Activated CD4-positive, alpha-beta T cell treated with anti-CD3 and anti-CD28 coated beads for 48 hours (primary cell): ENCODE data around the gene STING1.
"Not testable (repeated sequence)": the region's sequence is repeated elsewhere in the genome, so short reads cannot be mapped to it uniquely, and the experiment has no call there.

ENCODE experiments used
- DNase-seq: peaks from one replicate; pipeline ENCODE4 v3.0.0-alpha.2; 2020

STING1 gene

DNA sequence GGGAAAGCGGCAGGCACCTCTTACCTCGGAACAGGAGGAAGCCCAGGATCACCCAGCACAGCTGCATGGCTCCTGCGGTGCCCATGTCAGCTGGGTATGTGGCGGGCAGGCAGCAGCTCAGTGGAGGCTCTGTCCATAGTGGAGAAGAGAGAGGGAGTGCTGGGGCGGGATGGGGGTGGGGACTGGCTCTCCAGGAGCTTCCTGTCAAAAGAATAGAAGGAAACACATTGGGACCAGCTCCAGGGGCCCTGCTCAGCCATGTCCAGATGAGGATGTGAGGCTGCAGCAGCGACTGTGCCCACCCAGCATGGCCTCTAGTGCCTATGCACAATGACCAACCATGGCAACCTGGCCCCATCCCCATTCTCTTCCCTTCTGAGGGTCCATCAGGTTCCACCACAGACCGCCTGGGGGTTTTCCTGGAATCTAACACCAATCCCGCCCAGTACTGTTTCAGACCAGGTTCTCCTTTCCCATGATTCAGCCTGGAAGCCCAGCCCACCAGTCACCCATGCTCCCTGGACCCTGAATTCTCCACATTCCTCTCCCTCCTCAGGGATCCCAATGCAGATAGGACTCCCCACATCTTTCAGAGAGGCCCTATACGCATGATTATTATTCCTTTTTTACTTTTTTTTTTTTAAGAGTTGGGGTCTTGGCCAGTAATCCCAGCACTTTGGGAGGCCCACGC lies 19.8 kb downstream of the STING1 start, which contains the start of gene ECSCR:
Gene ECSCR, minus strand, starts transcription at position 158 of the 691 bp plus-strand sequence. Its CDS starts 73 bp downstream, at position 85.
- DNase-seq = no peak

DNA sequence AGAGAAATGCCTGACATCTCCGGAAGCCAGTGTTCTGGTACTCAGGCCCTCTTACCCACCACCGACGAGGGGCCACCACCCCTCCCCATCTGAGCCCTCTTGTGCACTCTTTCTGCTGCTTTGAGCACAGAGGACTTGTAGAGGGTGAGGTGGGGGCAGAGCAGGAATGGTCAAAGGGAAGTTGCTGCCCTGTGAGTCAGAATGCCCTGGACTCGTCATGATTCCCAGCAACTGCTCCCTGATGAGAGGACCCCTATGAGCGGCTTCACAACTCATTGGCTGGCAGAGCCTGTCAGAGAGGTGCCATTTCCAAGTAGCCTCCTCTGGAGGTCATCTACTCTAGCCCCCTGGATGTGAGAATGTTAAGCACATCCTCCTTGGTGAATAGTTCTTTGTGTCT lies 20.9 kb downstream of the STING1 start:
- no peak for DNase-seq

GRCh38 chr5:139461176-139461575 lies 21.4 kb downstream of the STING1 start:
- DNase-seq = no peak

- no peak for DNase-seq
Measured at GRCh38 chr5:139460455-139460854, 22.1 kb downstream of the STING1 start.

GRCh38 chr5:139459451-139459934 lies 23.1 kb downstream of the STING1 start:
- peak; percentile 71 for DNase-seq

DNA sequence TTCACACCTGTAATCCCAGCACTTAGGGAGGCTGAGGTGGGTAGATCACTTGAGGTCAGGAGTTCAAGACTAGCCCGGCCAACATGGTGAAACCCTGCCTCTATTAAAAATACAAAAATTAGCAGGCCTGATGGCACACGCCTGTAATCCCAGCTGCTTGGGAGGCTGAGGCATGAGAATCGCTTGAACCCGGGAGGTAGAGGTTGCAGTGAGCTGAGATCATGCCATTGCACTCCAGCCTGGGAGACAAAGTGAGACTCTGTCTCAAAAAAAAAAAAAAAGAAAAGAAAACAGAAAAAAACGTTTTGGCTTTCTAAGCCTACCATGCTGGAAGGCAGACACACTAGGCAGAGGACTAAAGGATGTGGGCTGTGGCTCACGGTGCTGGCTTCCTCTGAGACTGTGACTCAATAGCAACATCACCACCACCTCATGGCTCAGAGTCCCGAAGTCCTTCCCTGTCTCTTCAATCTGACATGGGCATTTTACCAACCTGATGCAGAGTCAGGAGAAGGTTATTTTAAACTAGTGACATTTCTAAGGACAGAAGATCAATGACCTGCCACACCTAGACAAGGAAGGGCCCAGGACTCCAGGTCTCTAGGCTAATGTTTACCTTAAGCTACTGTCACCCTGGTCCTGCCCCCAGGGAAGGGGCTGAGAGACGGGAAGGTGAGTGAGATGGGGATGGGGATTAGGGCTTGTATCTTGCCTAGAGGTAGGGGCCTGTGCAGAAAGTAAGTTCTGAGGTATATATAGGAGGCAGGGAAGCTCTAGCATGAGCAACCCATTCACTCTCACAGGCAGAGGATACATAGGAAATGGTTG lies 23.8 kb downstream of the STING1 start:
- DNase-seq = peak; percentile 84

- DNase-seq = peak; percentile 48
Measured at GRCh38 chr5:139457653-139458306, 24.8 kb downstream of the STING1 start.

- no peak for DNase-seq
Measured at GRCh38 chr5:139457241-139457640, 25.3 kb downstream of the STING1 start.

GRCh38 chr5:139456776-139457175 lies 25.8 kb downstream of the STING1 start:
- DNase-seq = no peak

GRCh38 chr5:139454568-139455290 lies 27.8 kb downstream of the STING1 start:
- DNase-seq = no peak

GRCh38 chr5:139453683-139454567 lies 28.6 kb downstream of the STING1 start:
- no peak for DNase-seq

GRCh38 chr5:139451878-139452660 lies 30.5 kb downstream of the STING1 start:
- no peak for DNase-seq

- no peak for DNase-seq
Measured at GRCh38 chr5:139451176-139451575, 31.4 kb downstream of the STING1 start.

DNA sequence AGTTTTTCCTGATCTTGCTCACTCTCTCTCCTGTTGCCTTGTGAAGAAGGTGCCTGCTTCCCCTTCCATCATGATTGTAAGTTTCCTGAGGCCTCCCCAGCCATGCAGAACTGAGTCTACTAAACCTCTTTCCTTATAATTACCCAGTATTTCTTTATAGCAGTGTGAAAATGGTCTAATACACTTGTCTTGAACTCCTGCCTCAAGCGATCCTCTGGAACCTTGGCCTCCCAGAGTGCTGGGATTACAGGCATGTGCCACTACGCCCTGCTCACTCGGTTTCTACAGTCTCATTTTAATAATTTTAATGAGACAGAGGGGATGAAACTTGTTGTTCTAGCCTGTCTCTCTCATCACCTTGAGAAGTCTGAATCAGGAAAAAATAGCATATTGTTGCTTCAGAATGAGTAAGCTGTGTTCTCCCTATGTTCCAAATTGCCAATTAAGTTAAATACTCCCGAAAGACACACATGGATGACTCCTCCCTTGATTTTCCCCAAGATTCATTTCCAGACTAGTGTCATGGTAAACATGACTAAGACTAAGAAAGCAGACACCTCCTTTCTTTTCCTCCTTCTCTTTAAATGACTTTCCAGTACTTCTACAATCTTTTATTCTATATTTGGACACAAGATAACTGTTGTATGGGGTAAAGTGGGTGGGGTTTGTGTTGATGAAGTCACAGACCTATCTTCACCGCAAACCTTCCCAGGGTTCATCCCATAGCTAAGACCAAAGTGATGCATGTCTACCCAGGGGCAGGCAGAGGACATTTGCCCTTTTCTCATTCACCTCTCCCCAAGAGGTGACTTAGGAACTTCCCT lies 35.4 kb downstream of the STING1 start:
- DNase-seq = peak; percentile 61

DNA sequence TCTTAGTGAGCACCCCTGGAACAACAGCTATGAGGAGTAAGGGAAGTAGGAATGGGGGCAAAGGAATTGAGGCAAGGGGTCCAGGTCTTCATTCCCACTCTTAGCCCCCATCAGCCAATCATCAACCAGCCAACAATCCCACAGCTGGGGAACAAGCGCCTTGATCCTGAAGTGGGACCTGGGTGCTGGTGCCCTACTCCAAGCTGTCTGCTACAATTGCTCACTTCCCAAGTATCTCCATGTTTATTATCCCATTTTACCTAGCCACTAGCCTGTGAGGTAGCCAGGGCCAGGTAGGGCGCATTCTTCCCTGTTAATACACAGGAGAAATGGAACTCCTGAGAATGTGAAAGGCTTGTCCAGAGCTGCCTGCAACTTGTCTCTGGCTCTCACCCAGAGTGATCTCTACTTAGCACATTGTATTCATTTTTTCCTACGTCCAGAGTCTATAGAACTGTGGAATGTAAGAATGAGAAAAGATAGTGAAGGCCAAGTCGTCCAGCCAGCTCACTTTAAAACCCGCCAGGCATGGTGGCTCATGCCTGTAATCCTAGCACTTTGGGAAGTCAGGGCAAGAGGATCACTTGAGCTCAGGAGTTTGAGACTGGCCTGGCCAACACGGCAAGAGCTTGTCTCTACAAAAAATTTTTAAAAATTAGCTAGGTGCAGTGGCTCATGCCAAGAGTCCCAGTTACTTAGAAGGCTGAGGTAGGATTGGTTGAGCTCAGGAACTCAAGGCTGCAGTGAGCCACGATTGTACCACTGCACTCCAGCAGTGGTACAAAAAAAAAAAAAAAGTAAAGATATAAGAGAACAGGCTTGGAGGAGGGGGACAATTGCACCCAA lies 37.0 kb downstream of the STING1 start:
- DNase-seq = no peak

GRCh38 chr5:139443831-139444453 lies 38.6 kb downstream of the STING1 start:
- DNase-seq = no peak

DNA sequence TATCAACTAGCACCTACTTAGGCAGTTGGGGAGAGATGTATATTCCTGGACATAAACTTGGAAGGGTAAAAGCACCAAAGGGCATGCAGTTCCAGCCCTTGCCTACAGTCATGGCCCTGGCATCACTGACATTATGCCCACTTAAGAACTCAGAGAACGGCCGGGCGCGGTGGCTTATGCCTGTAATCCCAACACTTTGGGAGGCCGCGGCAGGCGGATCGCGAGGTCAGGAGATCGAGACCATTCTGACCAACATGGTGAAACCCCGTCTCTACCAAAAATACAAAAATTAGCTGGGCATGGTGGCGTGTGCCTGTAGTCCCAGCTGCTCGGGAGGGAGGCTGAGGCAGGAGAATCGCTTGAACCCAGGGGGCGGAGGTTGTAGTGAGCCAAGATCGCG lies 42.1 kb downstream of the STING1 start:
- not testable (repeated sequence) for DNase-seq
